ENCODE results near the gene FOXD1. TPM values are rescaled to one million over a fixed set of nuclear protein-coding genes. Genes with fewer than 3 reads are reported as not detected.
"Not testable (repeated sequence)": the region's sequence is repeated elsewhere in the genome, so short reads cannot be mapped to it uniquely, and the experiment has no call there.

Gene FOXD1
- total RNA-seq, 2 experiments from 2014 or later: 0.38 to 0.46 TPM

- intact Hi-C loops (cut with micrococcal nuclease): loop anchor here (2.0 kb wide), 1 partner anchor 18 kb away; no protein-coding TSS in a partner anchor
- no peak overlapping the region for H3K27ac Mint-ChIP-seq
- ChIA-PET CTCF (interaction anchor here (1.5 kb wide), 1 partner anchor 23 kb away, joined by 3 read pairs; no protein-coding TSS in a partner anchor), POLR2A (no interaction called here)
- H3K9me3 Mint-ChIP-seq: no peaks in the 10 kb centered on the region
- no peak for DNase-seq
- peaks cover 74% of the 10 kb centered on the region for H3K27me3 Mint-ChIP-seq
- H3K36me3 Mint-ChIP-seq: no peaks in the 10 kb centered on the region
- H3K4me3 Mint-ChIP-seq: no peak overlapping the region
- H3K4me1 Mint-ChIP-seq (ENCODE audit: low read depth): peaks cover 11% of the 10 kb centered on the region
These were observed 27.9 kb downstream of the FOXD1 start for GRCh38 chr5:73420666-73421065.

DNA sequence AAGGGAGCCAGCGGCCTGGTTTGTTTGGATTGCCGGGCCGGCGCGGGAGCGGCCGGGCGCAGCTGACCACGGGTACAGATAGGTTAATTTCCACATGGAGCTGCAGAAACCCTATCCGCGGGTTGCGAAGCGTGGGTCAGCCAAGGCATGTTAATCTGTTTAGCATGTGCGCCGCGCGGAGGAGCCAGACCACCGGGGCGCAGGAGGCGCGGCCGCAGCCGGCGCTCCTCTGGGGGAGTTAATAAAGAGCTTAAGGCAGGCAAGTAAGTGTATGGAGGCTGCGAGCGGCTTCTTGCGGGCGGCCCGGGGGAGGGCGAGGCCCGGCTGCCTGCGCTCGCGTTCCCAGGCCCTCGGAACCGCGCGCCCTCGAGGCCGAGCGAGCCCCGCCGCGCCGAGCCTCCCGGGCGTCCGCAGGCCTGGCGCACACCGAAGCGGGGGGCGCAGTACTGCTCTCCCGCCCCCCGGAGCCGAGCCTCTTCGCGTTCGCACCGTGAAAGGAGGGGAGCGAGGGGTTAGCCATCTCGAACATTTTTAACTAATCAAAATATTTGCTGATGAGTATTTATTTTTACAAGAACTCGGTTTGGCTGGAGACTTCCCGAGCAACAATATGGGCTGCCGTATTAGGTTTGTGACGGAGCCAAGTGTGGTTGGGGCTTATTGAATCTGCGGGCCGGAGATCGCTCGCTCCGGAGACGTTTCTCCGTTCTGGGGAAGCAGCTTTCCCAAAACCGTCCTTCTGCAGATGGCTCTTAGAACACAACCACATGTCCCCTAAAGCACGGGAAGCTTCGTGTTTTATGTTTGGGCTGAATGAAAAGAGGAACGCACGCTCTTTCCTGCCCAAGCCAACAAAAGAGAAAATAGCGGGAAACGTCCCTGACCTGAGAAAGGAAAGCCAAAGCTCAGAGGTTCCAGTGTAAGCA lies 28.8 kb downstream of the FOXD1 start:
- no peak overlapping the region for H3K4me3 Mint-ChIP-seq
- intact Hi-C loops (cut with micrococcal nuclease): loop anchor here (2.0 kb wide), 1 partner anchor 19 kb away; no protein-coding TSS in a partner anchor
- H3K36me3 Mint-ChIP-seq: no peaks in the 10 kb centered on the region
- ChIA-PET CTCF (interaction anchor here (1.5 kb wide), 1 partner anchor 24 kb away, joined by 3 read pairs; no protein-coding TSS in a partner anchor), POLR2A (no interaction called here)
- DNase-seq: no peak
- no peak overlapping the region for H3K27ac Mint-ChIP-seq
- H3K27me3 Mint-ChIP-seq: peaks cover 80% of the 10 kb centered on the region
- H3K9me3 Mint-ChIP-seq: no peaks in the 10 kb centered on the region
- peaks cover 11% of the 10 kb centered on the region for H3K4me1 Mint-ChIP-seq (ENCODE audit: low read depth)

DNA sequence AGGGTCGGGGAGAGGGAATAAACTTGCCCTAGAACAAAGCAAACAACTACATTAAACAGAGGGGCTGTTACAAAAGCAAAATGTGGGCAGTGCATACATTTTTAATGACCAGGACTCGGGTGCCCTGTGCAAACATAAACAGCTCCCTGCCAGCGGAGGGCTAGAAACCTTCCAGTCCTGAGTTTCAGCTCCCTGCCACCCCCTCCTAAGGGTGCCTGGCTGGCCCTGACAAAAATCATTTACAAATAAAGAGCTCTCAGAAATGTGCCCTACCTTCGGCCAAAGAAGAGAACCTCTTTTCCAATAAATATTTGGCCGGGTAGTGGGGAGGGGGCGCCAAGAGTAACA lies 29.5 kb downstream of the FOXD1 start:
- intact Hi-C loops (cut with micrococcal nuclease): no loop called here
- H3K27ac Mint-ChIP-seq: no peak overlapping the region
- no peak overlapping the region for H3K4me3 Mint-ChIP-seq
- H3K9me3 Mint-ChIP-seq: peaks cover 2% of the 10 kb centered on the region
- POLR2A ChIA-PET: no interaction called here
- H3K36me3 Mint-ChIP-seq: peaks cover 2% of the 10 kb centered on the region
- DNase-seq: no peak
- CTCF ChIA-PET: no interaction called here
- H3K27me3 Mint-ChIP-seq: peaks cover 79% of the 10 kb centered on the region
- H3K4me1 Mint-ChIP-seq (ENCODE audit: low read depth): peaks cover 11% of the 10 kb centered on the region

DNA sequence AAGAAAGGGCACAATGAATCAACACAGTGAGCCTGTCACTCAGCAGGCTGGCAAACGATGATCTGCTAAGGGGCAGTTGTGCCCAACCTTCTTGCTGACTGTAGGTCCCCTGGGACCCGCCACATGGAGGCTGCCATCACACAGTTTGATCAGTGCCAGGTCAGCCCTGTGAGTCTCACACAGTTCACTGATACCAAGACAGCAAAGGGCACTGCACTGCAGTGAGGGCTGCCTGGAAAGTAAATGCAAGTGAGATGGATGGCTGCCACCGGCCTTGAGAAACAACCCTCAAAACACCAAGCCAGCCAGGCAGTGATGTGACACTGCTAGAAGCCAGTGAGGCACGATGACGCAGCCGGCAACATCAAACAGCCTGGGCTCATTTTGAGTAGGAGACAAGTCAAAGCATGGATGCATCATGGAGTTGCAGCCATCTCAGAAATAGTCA lies 30.3 kb downstream of the FOXD1 start:
- H3K27ac Mint-ChIP-seq: no peak overlapping the region
- no peak overlapping the region for H3K4me3 Mint-ChIP-seq
- peak; percentile 27 for DNase-seq
- peaks cover 81% of the 10 kb centered on the region for H3K27me3 Mint-ChIP-seq
- ChIA-PET CTCF (no interaction called here), POLR2A (no interaction called here)
- peaks cover 2% of the 10 kb centered on the region for H3K9me3 Mint-ChIP-seq
- peaks cover 2% of the 10 kb centered on the region for H3K36me3 Mint-ChIP-seq
- peaks cover 11% of the 10 kb centered on the region for H3K4me1 Mint-ChIP-seq (ENCODE audit: low read depth)
- intact Hi-C loops (cut with micrococcal nuclease): no loop called here

- POLR2A ChIA-PET: no interaction called here
- Mint-ChIP-seq H3K36me3 (peaks cover 2% of the 10 kb centered on the region), H3K4me3 (no peak overlapping the region), H3K27me3 (peaks cover 80% of the 10 kb centered on the region), H3K9me3 (peaks cover 2% of the 10 kb centered on the region), H3K27ac (no peak overlapping the region), H3K4me1 (ENCODE audit: low read depth) (peaks cover 11% of the 10 kb centered on the region)
- no peak for DNase-seq
- CTCF ChIA-PET: interaction anchor here (1.0 kb wide), 1 partner anchor 26 kb away, joined by 3 read pairs; no protein-coding TSS in a partner anchor
- intact Hi-C loops (cut with micrococcal nuclease): no loop called here
These were observed 31.1 kb downstream of the FOXD1 start for GRCh38 chr5:73417303-73418034.

GRCh38 chr5:73415617-73416016 lies 33.0 kb downstream of the FOXD1 start:
- Mint-ChIP-seq H3K27me3 (peaks cover 73% of the 10 kb centered on the region), H3K4me1 (ENCODE audit: low read depth) (peaks cover 11% of the 10 kb centered on the region), H3K36me3 (peaks cover 2% of the 10 kb centered on the region), H3K9me3 (peaks cover 2% of the 10 kb centered on the region), H3K27ac (no peak overlapping the region), H3K4me3 (no peak overlapping the region)
- CTCF ChIA-PET: no interaction called here
- POLR2A ChIA-PET: no interaction called here
- intact Hi-C loops (cut with micrococcal nuclease): no loop called here
- no peak for DNase-seq

GRCh38 chr5:73415171-73415570 lies 33.4 kb downstream of the FOXD1 start:
- DNase-seq: no peak
- H3K4me1 Mint-ChIP-seq (ENCODE audit: low read depth): peaks cover 9% of the 10 kb centered on the region
- H3K9me3 Mint-ChIP-seq: peaks cover 2% of the 10 kb centered on the region
- H3K4me3 Mint-ChIP-seq: no peak overlapping the region
- ChIA-PET POLR2A (no interaction called here), CTCF (interaction anchor here (2.2 kb wide), 1 partner anchor 36 kb away, joined by 5 read pairs; no protein-coding TSS in a partner anchor)
- H3K27me3 Mint-ChIP-seq: peaks cover 70% of the 10 kb centered on the region
- H3K36me3 Mint-ChIP-seq: peaks cover 2% of the 10 kb centered on the region
- intact Hi-C loops (cut with micrococcal nuclease): no loop called here
- no peak overlapping the region for H3K27ac Mint-ChIP-seq

- Mint-ChIP-seq H3K27me3 (peaks cover 53% of the 10 kb centered on the region), H3K9me3 (peaks cover 2% of the 10 kb centered on the region), H3K4me3 (no peak overlapping the region), H3K36me3 (peaks cover 2% of the 10 kb centered on the region), H3K27ac (no peak overlapping the region), H3K4me1 (ENCODE audit: low read depth) (no peaks in the 10 kb centered on the region)
- POLR2A ChIA-PET: no interaction called here
- intact Hi-C loops (cut with micrococcal nuclease): no loop called here
- DNase-seq: no peak
- CTCF ChIA-PET: interaction anchor here (2.2 kb wide), 1 partner anchor 39 kb away, joined by 5 read pairs; no protein-coding TSS in a partner anchor
These were observed 36.0 kb downstream of the FOXD1 start for GRCh38 chr5:73412597-73412988.

DNA sequence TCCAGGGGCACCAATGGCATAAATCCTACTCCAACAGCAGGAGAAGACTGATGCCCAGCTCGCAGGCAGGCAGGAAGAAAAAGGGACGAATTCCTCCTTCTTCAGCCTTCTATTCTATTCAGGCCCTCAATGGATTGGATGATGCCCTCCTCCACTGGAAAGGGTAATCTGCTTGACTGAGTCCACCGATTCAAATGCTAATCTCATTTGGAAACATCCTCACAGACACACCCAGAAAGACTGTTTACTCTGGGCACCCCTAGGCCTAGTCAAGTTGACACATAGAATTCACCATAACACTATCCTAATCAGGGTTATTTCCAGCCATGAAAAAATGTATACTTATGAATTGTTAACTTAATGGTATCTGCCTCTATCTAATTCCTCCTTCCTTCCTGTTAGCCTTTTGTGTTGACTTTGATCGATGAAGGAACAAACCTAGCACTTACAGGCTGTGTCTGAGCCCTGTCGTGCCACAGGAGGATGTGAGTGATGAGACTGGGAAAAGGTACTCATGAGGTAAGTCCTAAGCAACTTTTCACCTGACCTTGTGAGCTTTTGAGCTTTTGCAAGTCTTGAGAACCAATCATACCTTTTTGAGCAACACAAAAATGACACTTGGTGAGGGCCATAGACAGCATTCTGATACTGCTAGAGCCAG lies 36.5 kb downstream of the FOXD1 start:
- intact Hi-C loops (cut with micrococcal nuclease): no loop called here
- Mint-ChIP-seq H3K36me3 (peaks cover 2% of the 10 kb centered on the region), H3K27ac (no peak overlapping the region), H3K27me3 (peaks cover 47% of the 10 kb centered on the region), H3K9me3 (peaks cover 2% of the 10 kb centered on the region), H3K4me3 (no peak overlapping the region), H3K4me1 (ENCODE audit: low read depth) (no peaks in the 10 kb centered on the region)
- POLR2A ChIA-PET: no interaction called here
- CTCF ChIA-PET: no interaction called here
- DNase-seq: no peak

- H3K4me3 Mint-ChIP-seq; H3K36me3 Mint-ChIP-seq; intact Hi-C loops (cut with micrococcal nuclease); H3K9me3 Mint-ChIP-seq; H3K4me1 Mint-ChIP-seq (ENCODE audit: low read depth); H3K27ac Mint-ChIP-seq; CTCF ChIA-PET; DNase-seq; POLR2A ChIA-PET: not testable (repeated sequence)
- peaks cover 35% of the 10 kb centered on the region for H3K27me3 Mint-ChIP-seq
These were observed 38.6 kb downstream of the FOXD1 start for GRCh38 chr5:73409927-73410326.

GRCh38 chr5:73405691-73406090 lies 42.9 kb downstream of the FOXD1 start:
- Mint-ChIP-seq H3K4me1 (ENCODE audit: low read depth) (no peaks in the 10 kb centered on the region), H3K4me3 (no peak overlapping the region), H3K36me3 (no peaks in the 10 kb centered on the region), H3K9me3 (no peaks in the 10 kb centered on the region), H3K27ac (no peak overlapping the region), H3K27me3 (peaks cover 17% of the 10 kb centered on the region)
- ChIA-PET CTCF (interaction anchor here (1.0 to 1.4 kb wide), 2 partner anchors 20 to 49 kb away, joined by 3 read pairs; no protein-coding TSS in a partner anchor), POLR2A (no interaction called here)
- DNase-seq: no peak
- intact Hi-C loops (cut with micrococcal nuclease): no loop called here

GRCh38 chr5:73399775-73400174 lies 48.8 kb downstream of the FOXD1 start:
- H3K9me3 Mint-ChIP-seq: no peaks in the 10 kb centered on the region
- no peak for DNase-seq
- no peaks in the 10 kb centered on the region for H3K36me3 Mint-ChIP-seq
- peaks cover 15% of the 10 kb centered on the region for H3K27me3 Mint-ChIP-seq
- POLR2A ChIA-PET: no interaction called here
- H3K4me3 Mint-ChIP-seq: no peak overlapping the region
- H3K27ac Mint-ChIP-seq: no peak overlapping the region
- CTCF ChIA-PET: no interaction called here
- H3K4me1 Mint-ChIP-seq (ENCODE audit: low read depth): no peaks in the 10 kb centered on the region
- intact Hi-C loops (cut with micrococcal nuclease): no loop called here

Measured in activated CD4-positive, alpha-beta memory T cell treated with anti-CD3 and anti-CD28 coated beads for 36 hours (primary cell).